Measurements from ENCODE around the gene WNT7A. TPM values are rescaled to one million over a fixed set of nuclear protein-coding genes. Genes with fewer than 3 reads are reported as not detected.

The WNT7A gene
- total RNA-seq, 1 experiment from 2014 or later, result not detected

GRCh38 chr3:13781417-13781816 is 98.5 kb downstream of the WNT7A start:
- no peaks in the 10 kb centered on the region for H3K36me3 Mint-ChIP-seq (ENCODE audit: insufficient read depth in 1 of 3, low read depth in 3 of 3)
- H3K14ac ChIP-seq (ENCODE audit: insufficient read depth, low read length), result no peak overlapping the region
- H3K23me2 ChIP-seq (ENCODE audit: insufficient read length, low read depth, low read length, poor library complexity, severe bottlenecking), result no peaks in the 10 kb centered on the region
- peaks cover 19% of the 10 kb centered on the region for H3K27me3 Mint-ChIP-seq (ENCODE audit: low read depth)
- H3K9ac ChIP-seq (ENCODE audit: extremely low read depth, insufficient read length, low read length), result no peak overlapping the region
- H4K20me1 ChIP-seq (ENCODE audit: control insufficient read depth, insufficient read depth, insufficient read length), result no peaks in the 10 kb centered on the region
- H4K8ac ChIP-seq (replicated peaks; ENCODE audit: insufficient read length, low read depth, low read length), result no peak overlapping the region
- no peaks in the 10 kb centered on the region for H3K27me3 ChIP-seq (ENCODE audit: insufficient read depth, low read length)
- H4K91ac ChIP-seq (ENCODE audit: insufficient read length, low read depth, low read length), result no peak overlapping the region
- no peaks in the 10 kb centered on the region for H3K9me3 ChIP-seq (ENCODE audit: control insufficient read depth, low read depth, low read length)
- H2AK5ac ChIP-seq (ENCODE audit: insufficient read length, low read length), result no peak overlapping the region
- peaks cover 2% of the 10 kb centered on the region; the same call in 1 of the 2 replicates for H3K4me1 ChIP-seq (ENCODE audit: insufficient read depth, low read length)
- no peaks in the 10 kb centered on the region for H3K79me2 ChIP-seq (ENCODE audit: insufficient read depth, low read length)
- no peak overlapping the region for H3K27ac ChIP-seq (ENCODE audit: insufficient read length, low read depth, low read length)
- TF ChIP-seq, protein P1, sequence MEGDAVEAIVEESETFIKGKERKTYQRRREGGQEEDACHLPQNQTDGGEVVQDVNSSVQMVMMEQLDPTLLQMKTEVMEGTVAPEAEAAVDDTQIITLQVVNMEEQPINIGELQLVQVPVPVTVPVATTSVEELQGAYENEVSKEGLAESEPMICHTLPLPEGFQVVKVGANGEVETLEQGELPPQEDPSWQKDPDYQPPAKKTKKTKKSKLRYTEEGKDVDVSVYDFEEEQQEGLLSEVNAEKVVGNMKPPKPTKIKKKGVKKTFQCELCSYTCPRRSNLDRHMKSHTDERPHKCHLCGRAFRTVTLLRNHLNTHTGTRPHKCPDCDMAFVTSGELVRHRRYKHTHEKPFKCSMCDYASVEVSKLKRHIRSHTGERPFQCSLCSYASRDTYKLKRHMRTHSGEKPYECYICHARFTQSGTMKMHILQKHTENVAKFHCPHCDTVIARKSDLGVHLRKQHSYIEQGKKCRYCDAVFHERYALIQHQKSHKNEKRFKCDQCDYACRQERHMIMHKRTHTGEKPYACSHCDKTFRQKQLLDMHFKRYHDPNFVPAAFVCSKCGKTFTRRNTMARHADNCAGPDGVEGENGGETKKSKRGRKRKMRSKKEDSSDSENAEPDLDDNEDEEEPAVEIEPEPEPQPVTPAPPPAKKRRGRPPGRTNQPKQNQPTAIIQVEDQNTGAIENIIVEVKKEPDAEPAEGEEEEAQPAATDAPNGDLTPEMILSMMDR (conservative IDR thresholded peaks at IDR 0.05), result no peak
- no peak overlapping the region for H3K18ac ChIP-seq (ENCODE audit: insufficient read length, low read depth, low read length)
- no peak overlapping the region for H2BK5ac ChIP-seq (ENCODE audit: insufficient read length, low read length)
- H2BK20ac ChIP-seq (ENCODE audit: low read depth, low read length, poor library complexity, severe bottlenecking), result no peak overlapping the region
- no peak overlapping the region for H2BK12ac ChIP-seq (ENCODE audit: insufficient read length, low read depth, low read length)
- DNase-seq, result no peak
- no peak overlapping the region for H4K5ac ChIP-seq (ENCODE audit: insufficient read length, low read depth, low read length)
- H3K79me1 ChIP-seq (ENCODE audit: insufficient read depth, low read depth, low read length, poor library complexity, severe bottlenecking), result no peaks in the 10 kb centered on the region
- no peak overlapping the region for H3K56ac ChIP-seq (ENCODE audit: insufficient read length, low read depth, low read length)
- no CpG with 5 or more reads among the region's 5 CpGs for WGBS (ENCODE audit: extremely low coverage, insufficient read length, low lambda C conversion rate)
- no peak overlapping the region for H3K4me2 ChIP-seq (ENCODE audit: insufficient read depth, insufficient read length, low read length)
- H3K4me3 Mint-ChIP-seq, result no peak overlapping the region
- H3K23ac ChIP-seq (ENCODE audit: insufficient read length, low read depth, low read length), result no peak overlapping the region
- H2AFZ ChIP-seq (ENCODE audit: low read length), result no peak overlapping the region
- H3K4ac ChIP-seq (ENCODE audit: low read depth, low read length), result no peak overlapping the region
- no peaks in the 10 kb centered on the region for H3K9me3 Mint-ChIP-seq
- no peak overlapping the region for H2BK15ac ChIP-seq (ENCODE audit: low read depth, low read length)
- no peak overlapping the region for H3T11ph ChIP-seq (ENCODE audit: low read length)
- H2BK120ac ChIP-seq (ENCODE audit: low read depth, low read length, poor library complexity, severe bottlenecking), result no peak overlapping the region
- H3K27ac Mint-ChIP-seq, result no peak overlapping the region
- peaks cover 22 to 32% of the 10 kb centered on the region in 2 experiments for H3K4me1 Mint-ChIP-seq

Measured in H9 (cell line).